SK-N-SH treated with all-trans-retinoic acid at 6 μM for 48 hours (cell line): ENCODE data around the gene SLC25A23.

Source experiments
- ATAC-seq: fragments of 200-7000 bp; cut with Tn5 transposase; 3 replicates; pipeline ENCODE4 v1.9.1; 2020; ENCODE audit warnings: mild to moderate bottlenecking, moderate library complexity
- ARNTL ChIP-seq: fragments of 450-650 bp; formaldehyde crosslinking; IDR thresholded peaks from 2 replicates; pipeline ENCODE4 v1.5.0; 2020; ENCODE audit warnings: low read depth, mild to moderate bottlenecking, moderate library complexity, borderline replicate concordance
- BACH2 ChIP-seq: fragments of 250-450 bp; sonication (Bioruptor Pico); IDR thresholded peaks from 2 replicates; pipeline ENCODE4 v1.9.0; 2021; ENCODE audit warnings: mild to moderate bottlenecking, borderline replicate concordance
- CREB5 ChIP-seq: fragments of 250-450 bp; sonication (Bioruptor Pico); IDR thresholded peaks from 2 replicates; pipeline ENCODE4 v1.5.1; 2020; ENCODE audit warnings: low read depth, mild to moderate bottlenecking, moderate library complexity
- CSDC2 ChIP-seq: fragments of 250-450 bp; sonication (Bioruptor Pico); IDR thresholded peaks from 2 replicates; pipeline ENCODE4 v1.5.0; 2020; ENCODE audit warnings: mild to moderate bottlenecking, moderate library complexity
- CSRNP3 ChIP-seq: fragments of 250-450 bp; sonication (Bioruptor Pico); IDR thresholded peaks from 2 replicates; pipeline ENCODE4 v1.5.1; 2021; ENCODE audit warnings: mild to moderate bottlenecking, moderate library complexity
- ESRRG ChIP-seq: fragments of 250-450 bp; sonication (Bioruptor Pico); IDR thresholded peaks from 2 replicates; pipeline ENCODE4 v1.6.1; 2021; ENCODE audit warnings: mild to moderate bottlenecking
- GLIS3 ChIP-seq: fragments of 250-450 bp; sonication (Bioruptor Pico); IDR thresholded peaks from 2 replicates; pipeline ENCODE4 v1.5.0; 2020; ENCODE audit warnings: mild to moderate bottlenecking, moderate library complexity
- ISL1 ChIP-seq: fragments of 250-450 bp; sonication (Bioruptor Pico); IDR thresholded peaks from 2 replicates; pipeline ENCODE4 v2.1.2; 2022; ENCODE audit warnings: mild to moderate bottlenecking, moderate library complexity
- PATZ1 ChIP-seq: fragments of 250-450 bp; sonication (Bioruptor Pico); IDR thresholded peaks from 2 replicates; pipeline ENCODE4 v1.8.0; 2020; ENCODE audit warnings: mild to moderate bottlenecking, moderate library complexity, borderline replicate concordance
- POU6F1 ChIP-seq: fragments of 250-450 bp; sonication (Bioruptor Pico); IDR thresholded peaks from 2 replicates; pipeline ENCODE4 v1.8.0; 2021; ENCODE audit warnings: low read depth, mild to moderate bottlenecking, moderate library complexity, borderline replicate concordance
- RARB ChIP-seq: fragments of 250-450 bp; sonication (Bioruptor Pico); IDR thresholded peaks from 2 replicates; pipeline ENCODE4 v1.8.0; 2021; ENCODE audit warnings: mild to moderate bottlenecking, moderate library complexity
- SNAI2 ChIP-seq: fragments of 250-450 bp; sonication (Bioruptor Pico); IDR thresholded peaks from 2 replicates; pipeline ENCODE4 v1.5.0; 2020; ENCODE audit warnings: mild to moderate bottlenecking, moderate library complexity
- TCF4 ChIP-seq: fragments of 250-450 bp; sonication (Bioruptor Pico); IDR thresholded peaks from 2 replicates; pipeline ENCODE4 v1.8.0; 2021; ENCODE audit warnings: mild to moderate bottlenecking, moderate library complexity, borderline replicate concordance
- TOX ChIP-seq: fragments of 250-450 bp; sonication (Bioruptor Pico); IDR thresholded peaks from 2 replicates; pipeline ENCODE4 v1.8.0; 2021; ENCODE audit warnings: mild to moderate bottlenecking, moderate library complexity, borderline replicate concordance
- TSHZ2 ChIP-seq: fragments of 250-450 bp; sonication (Bioruptor Pico); IDR thresholded peaks from 2 replicates; pipeline ENCODE4 v1.5.0; 2020; ENCODE audit warnings: mild to moderate bottlenecking, moderate library complexity
- ZC3H10 ChIP-seq: fragments of 250-450 bp; sonication (Bioruptor Pico); IDR thresholded peaks from 2 replicates; pipeline ENCODE4 v1.5.1; 2021; ENCODE audit warnings: mild to moderate bottlenecking, moderate library complexity
- ZFP3 ChIP-seq: fragments of 250-450 bp; sonication (Bioruptor Pico); IDR thresholded peaks from 2 replicates; pipeline ENCODE4 v1.5.0; 2020; ENCODE audit warnings: mild to moderate bottlenecking, moderate library complexity
- ZFP30 ChIP-seq: fragments of 450-650 bp; formaldehyde crosslinking; IDR thresholded peaks from 2 replicates; pipeline ENCODE4 v1.5.0; 2022; ENCODE audit warnings: mild to moderate bottlenecking, moderate library complexity
- ZNF565 ChIP-seq: fragments of 450-650 bp; formaldehyde crosslinking; conservative IDR thresholded peaks from 2 replicates; pipeline ENCODE4 v1.5.0; 2020; ENCODE audit warnings: low read depth, mild to moderate bottlenecking, moderate library complexity
- ZNF70 ChIP-seq: fragments of 450-650 bp; formaldehyde crosslinking; IDR thresholded peaks from 2 replicates; pipeline ENCODE4 v1.5.0; 2020; ENCODE audit warnings: mild to moderate bottlenecking, moderate library complexity
- ZNF8 ChIP-seq: fragments of 450-650 bp; formaldehyde crosslinking; IDR thresholded peaks from 2 replicates; pipeline ENCODE4 v1.5.0; 2020; ENCODE audit warnings: mild to moderate bottlenecking, moderate library complexity

Gene SLC25A23

GRCh38 chr19:6442087-6442688, 17.4 kb downstream of the SLC25A23 start:
- no peak for ATAC-seq
- no peak for TF ChIP-seq SNAI2 (CRISPR knock-in tag)
- no peak for TF ChIP-seq CSDC2 (CRISPR knock-in tag)
- TF ChIP-seq ZC3H10 (CRISPR knock-in tag): no peak
- no peak for TF ChIP-seq ZNF70 (CRISPR knock-in tag)
- TF ChIP-seq POU6F1: no peak

- no peak for ATAC-seq
- TF ChIP-seq GLIS3 (CRISPR knock-in tag) (no peak), TSHZ2 (CRISPR knock-in tag) (no peak), TOX (CRISPR knock-in tag) (no peak), ZFP3 (CRISPR knock-in tag) (no peak), ESRRG (CRISPR knock-in tag) (no peak), TCF4 (no peak), ARNTL (CRISPR knock-in tag) (no peak), CSDC2 (CRISPR knock-in tag) (no peak), ZNF8 (CRISPR knock-in tag) (no peak), RARB (CRISPR knock-in tag) (no peak), PATZ1 (CRISPR knock-in tag) (no peak), CSRNP3 (CRISPR knock-in tag) (no peak), ISL1 (CRISPR knock-in tag) (no peak), BACH2 (CRISPR knock-in tag) (no peak)
Observed at GRCh38 chr19:6440905-6441304, 18.7 kb downstream of the SLC25A23 start.

- no peak for TF ChIP-seq ZC3H10 (CRISPR knock-in tag)
- TF ChIP-seq ISL1 (CRISPR knock-in tag): no peak
- no peak for TF ChIP-seq ZFP3 (CRISPR knock-in tag)
- TF ChIP-seq CSDC2 (CRISPR knock-in tag): no peak
- TF ChIP-seq CREB5 (CRISPR knock-in tag): no peak
- TF ChIP-seq TSHZ2 (CRISPR knock-in tag): no peak
- TF ChIP-seq ZFP30 (CRISPR knock-in tag): no peak
- no peak for TF ChIP-seq GLIS3 (CRISPR knock-in tag)
- no peak for TF ChIP-seq ZNF70 (CRISPR knock-in tag)
- no peak for TF ChIP-seq ZNF565 (CRISPR knock-in tag)
- TF ChIP-seq TCF4: no peak
- TF ChIP-seq ARNTL (CRISPR knock-in tag): no peak
- TF ChIP-seq ESRRG (CRISPR knock-in tag): no peak
- TF ChIP-seq TOX (CRISPR knock-in tag): no peak
- no peak for TF ChIP-seq BACH2 (CRISPR knock-in tag)
- TF ChIP-seq PATZ1 (CRISPR knock-in tag): no peak
- ATAC-seq: no peak
Observed at GRCh38 chr19:6439743-6440142, 19.8 kb downstream of the SLC25A23 start.
